DOHH2 (cell line): ENCODE data around the gene SHE.

Source experiments
- CTCF ChIP-seq: fragments of 200-600 bp; sonication (generic); IDR thresholded peaks from one replicate; pipeline ENCODE4 v1.5.1; 2014; ENCODE audit warnings: antibody characterized with exemption, mild to moderate bottlenecking, low read depth, low read length; ENCODE audit not compliant: poor library complexity, severe bottlenecking
- EZH2phosphoT487 ChIP-seq: fragments of 200-600 bp; sonication (generic); IDR thresholded peaks from 2 replicates; pipeline ENCODE4 v1.6.1; 2017; ENCODE audit warnings: borderline replicate concordance, mild to moderate bottlenecking, antibody characterized with exemption, low read length, moderate library complexity, mixed read lengths

- TF ChIP-seq CTCF = no peak
- no peak for TF ChIP-seq EZH2phosphoT487
Measured at GRCh38 chr1:154453161-154453560, 49.1 kb downstream of the SHE start.
